GM12878 (cell line): Measurements from ENCODE around the gene KCND3.

ENCODE experiments used
- FOS ChIP-seq: IDR thresholded peaks from 3 replicates; pipeline ENCODE4 v1.6.1; 2011; ENCODE audit warnings: borderline replicate concordance; ENCODE audit not compliant: insufficient read length; ENCODE audit errors: extremely low read depth
- POLR2A ChIP-seq: IDR thresholded peaks from 2 replicates; pipeline ENCODE4 v1.6.1; 2011; ENCODE audit warnings: low read depth, mild to moderate bottlenecking, low read length
- TAF1 ChIP-seq: IDR thresholded peaks from 2 replicates; pipeline ENCODE4 v1.6.1; 2011; ENCODE audit warnings: mild to moderate bottlenecking, low read depth, low read length, borderline replicate concordance
- TF ChIP-seq, protein P1 (sequence below), 3 experiments: IDR thresholded peaks in 2 of 3; conservative IDR thresholded peaks in 1 of 3; 2 replicates each; pipeline ENCODE4 v1.5.1; 2011; ENCODE audit warnings: low read depth in 3 of 3, low read length in 3 of 3, mild to moderate bottlenecking in 3 of 3, control low read depth in 2 of 3, moderate library complexity in 2 of 3, inconsistent platforms in 1 of 3, mixed read lengths in 1 of 3; ENCODE audit not compliant: control insufficient read depth in 2 of 3, insufficient read depth in 1 of 3; ENCODE audit errors: extremely low read depth in 1 of 3

DNA sequence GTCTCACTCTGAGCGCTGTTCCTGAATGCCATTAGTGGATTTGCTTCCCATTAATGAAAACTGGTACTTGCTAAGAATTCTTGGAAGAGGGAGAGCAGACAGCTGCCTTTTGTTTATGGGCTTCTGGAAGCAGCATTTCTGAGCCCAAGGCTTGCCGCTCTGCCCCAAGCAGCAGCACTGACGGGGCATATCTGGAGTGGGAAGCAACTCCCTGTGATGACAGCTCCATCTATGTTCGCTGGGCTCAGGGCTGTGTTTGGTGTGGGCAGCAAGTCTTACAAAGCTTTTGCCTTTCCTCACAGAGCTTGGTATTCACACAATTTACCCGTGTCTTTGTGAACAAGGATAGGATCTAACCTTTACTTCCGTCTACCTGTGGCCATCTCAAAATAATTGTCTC is 161.5 kb downstream of the KCND3 start:
- TF ChIP-seq POLR2A (no peak), FOS (no peak), TAF1 (no peak)
- TF ChIP-seq, protein P1, sequence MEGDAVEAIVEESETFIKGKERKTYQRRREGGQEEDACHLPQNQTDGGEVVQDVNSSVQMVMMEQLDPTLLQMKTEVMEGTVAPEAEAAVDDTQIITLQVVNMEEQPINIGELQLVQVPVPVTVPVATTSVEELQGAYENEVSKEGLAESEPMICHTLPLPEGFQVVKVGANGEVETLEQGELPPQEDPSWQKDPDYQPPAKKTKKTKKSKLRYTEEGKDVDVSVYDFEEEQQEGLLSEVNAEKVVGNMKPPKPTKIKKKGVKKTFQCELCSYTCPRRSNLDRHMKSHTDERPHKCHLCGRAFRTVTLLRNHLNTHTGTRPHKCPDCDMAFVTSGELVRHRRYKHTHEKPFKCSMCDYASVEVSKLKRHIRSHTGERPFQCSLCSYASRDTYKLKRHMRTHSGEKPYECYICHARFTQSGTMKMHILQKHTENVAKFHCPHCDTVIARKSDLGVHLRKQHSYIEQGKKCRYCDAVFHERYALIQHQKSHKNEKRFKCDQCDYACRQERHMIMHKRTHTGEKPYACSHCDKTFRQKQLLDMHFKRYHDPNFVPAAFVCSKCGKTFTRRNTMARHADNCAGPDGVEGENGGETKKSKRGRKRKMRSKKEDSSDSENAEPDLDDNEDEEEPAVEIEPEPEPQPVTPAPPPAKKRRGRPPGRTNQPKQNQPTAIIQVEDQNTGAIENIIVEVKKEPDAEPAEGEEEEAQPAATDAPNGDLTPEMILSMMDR (IDR thresholded peaks at IDR 0.05 in 2 of 3, conservative IDR thresholded peaks at IDR 0.05 in 1 of 3; ENCODE audit: control insufficient read depth in 2 of 3, extremely low read depth in 1 of 3, insufficient read depth in 1 of 3, low read depth in 3 of 3, low read length in 3 of 3) = no peak
